Left lung (tissue), 10 donors: ENCODE results near the gene MORC3. TPM values are rescaled to one million over a fixed set of nuclear protein-coding genes. Genes with fewer than 3 reads are reported as not detected.

Experiments used
- ATAC-seq: fragments of 200-7000 bp; cut with Tn5 transposase; one replicate; pipeline ENCODE4 v1.9.1; 2020; ENCODE audit warnings: moderate library complexity
- DNase-seq, 4 donors: peaks; one replicate each; pipeline ENCODE4 v3.0.0-alpha.2; 2013 to 2020
- H3K27ac ChIP-seq, 2 donors: fragments of 200-600 bp; sonication (generic) in 1 of 2; one replicate each; pipeline versions ENCODE4 v1.5.0 to v1.8.0; 2020 to 2021
- H3K27me3 ChIP-seq, 2 donors: fragments of 200-600 bp; sonication (generic) in 1 of 2; one replicate each; pipeline versions ENCODE4 v1.5.0 to v1.8.0; 2020 to 2021
- H3K36me3 ChIP-seq, 2 donors: fragments of 200-600 bp; sonication (generic) in 1 of 2; one replicate each; pipeline versions ENCODE4 v1.5.0 to v1.8.0; 2020 to 2021
- H3K4me1 ChIP-seq, 2 donors: fragments of 200-600 bp; one replicate each; pipeline ENCODE4 v1.8.0; 2021
- H3K4me3 ChIP-seq, 2 donors: fragments of 200-600 bp; sonication (generic) in 1 of 2; one replicate each; pipeline versions ENCODE4 v1.5.0 to v1.8.0; 2020 to 2021; ENCODE audit warnings: mild to moderate bottlenecking in 1 of 2
- H3K9me3 ChIP-seq, 2 donors: fragments of 200-600 bp; sonication (generic) in 1 of 2; one replicate each; pipeline versions ENCODE4 v1.5.0 to v1.8.0; 2020 to 2021
- CTCF ChIP-seq, 2 donors: fragments of 200-600 bp; sonication (generic) in 1 of 2; IDR thresholded peaks; one replicate each; pipeline versions ENCODE4 v1.5.0 to v1.8.0; 2021; ENCODE audit warnings: antibody characterized with exemption in 2 of 2
- intact Hi-C, 2 donors: fragments of 100-400 bp; cut with DNase I; formaldehyde crosslinking; loops; one replicate each; pipeline versions ENCODE4 v1.11.2 to v1.14.2; 2022
- polyA plus RNA-seq, 6 donors: library from polyadenylated mRNA; unstranded; fragments of 120-200 nt; gene quantifications; one replicate each; pipeline ENCODE4 v1.2.1, GENCODE V29; 2013; ENCODE audit not compliant: insufficient read length in 6 of 6
- total RNA-seq, 2 donors: library from RNA; stranded (reverse); fragmentation: NEBNext Ultra II Directional; extraction: Animal tissue kit (Norgen Biotek cat#: 25700); gene quantifications; one replicate each; pipeline ENCODE4 v1.2.1, GENCODE V29; 2021
- donor health status: DM: no; HTN: yes; CAD: no.
- donor health status: DM: no; HTN: no; CAD: no.

Gene MORC3
- total and polyA plus RNA-seq, 8 donors: 25.6 to 61.4 (median 48.1) TPM

- Histone ChIP-seq H3K9me3 (no peaks in the 10 kb centered on the region), H3K4me1 (no peaks in the 10 kb centered on the region), H3K27ac (no peak overlapping the region), H3K4me3 (no peak overlapping the region), H3K36me3 (peaks cover 0 to 71% of the 10 kb centered on the region in 2 donors), H3K27me3 (no peaks in the 10 kb centered on the region)
- DNase-seq: no peak
- TF ChIP-seq CTCF (IDR thresholded peaks at IDR 0.05): no peak
- intact Hi-C loops: no loop called here
- ATAC-seq: no peak
Measured at GRCh38 chr21:36288651-36289243, 31.2 kb upstream of the MORC3 start.

- no peak for TF ChIP-seq CTCF (IDR thresholded peaks at IDR 0.05)
- DNase-seq: no peak
- H3K27ac ChIP-seq: no peak overlapping the region
- no peaks in the 10 kb centered on the region for H3K9me3 ChIP-seq
- ATAC-seq: no peak
- peaks cover 0 to 72% of the 10 kb centered on the region in 2 donors for H3K36me3 ChIP-seq
- H3K27me3 ChIP-seq: no peaks in the 10 kb centered on the region
- no peaks in the 10 kb centered on the region for H3K4me1 ChIP-seq
- H3K4me3 ChIP-seq: no peak overlapping the region
- intact Hi-C loops: no loop called here
Measured at GRCh38 chr21:36291509-36291908, 28.5 kb upstream of the MORC3 start.

- Histone ChIP-seq H3K27ac (peak overlapping the region; percentile 72 to 87), H3K27me3 (no peaks in the 10 kb centered on the region), H3K4me3 (peak overlapping the region in 1 of 2 donors; percentile 3), H3K4me1 (peaks cover 0 to 18% of the 10 kb centered on the region in 2 donors), H3K9me3 (no peaks in the 10 kb centered on the region), H3K36me3 (peaks cover 0 to 29% of the 10 kb centered on the region in 2 donors)
- no peak for DNase-seq
- no peak for TF ChIP-seq CTCF (IDR thresholded peaks at IDR 0.05)
- ATAC-seq: no peak
- intact Hi-C loops: no loop called here
Measured at GRCh38 chr21:36297406-36297937, 22.5 kb upstream of the MORC3 start.

GRCh38 chr21:36297938-36298572 lies 21.9 kb upstream of the MORC3 start:
- Histone ChIP-seq H3K27ac (peak overlapping the region; percentile 72 to 87), H3K9me3 (no peaks in the 10 kb centered on the region)

More at GRCh38 chr21:36297938-36298572, 21.9 kb upstream of the MORC3 start:
- TF ChIP-seq CTCF (IDR thresholded peaks at IDR 0.05): no peak
- DNase-seq: peak in 3 of 4 donors; percentile 2 to 78 (median 30)
- Histone ChIP-seq H3K27me3 (no peaks in the 10 kb centered on the region), H3K36me3 (peaks cover 0 to 23% of the 10 kb centered on the region in 2 donors), H3K4me3 (peak overlapping the region in 1 of 2 donors; percentile 3), H3K4me1 (peaks cover 0 to 18% of the 10 kb centered on the region in 2 donors)
- ATAC-seq: peak; percentile 93
- intact Hi-C loops: no loop called here
